A673 (cell line): ENCODE results near the gene TSR1.

Experiments used
- CTCF ChIP-seq: fragments of 300-800, 200-600 bp; sonication (generic); conservative IDR thresholded peaks from 2 replicates; pipeline ENCODE4 v1.5.1; 2017; ENCODE audit warnings: low read depth, mild to moderate bottlenecking, antibody characterized with exemption, low read length, moderate library complexity, mixed read lengths
- EZH2 ChIP-seq: fragments of 200-600 bp; sonication (generic); IDR thresholded peaks from 2 replicates; pipeline ENCODE4 v1.6.1; 2017; ENCODE audit warnings: borderline replicate concordance, low read depth, mild to moderate bottlenecking, mixed read lengths, antibody characterized with exemption, low read length; ENCODE audit not compliant: poor library complexity, severe bottlenecking

GRCh38 chr17:2295575-2295974 lies 40.7 kb downstream of the TSR1 start:
- no peak for TF ChIP-seq CTCF
- TF ChIP-seq EZH2 = no peak
